ENCODE results near the gene DCAF5. TPM values are rescaled to one million over a fixed set of nuclear protein-coding genes. Genes with fewer than 3 reads are reported as not detected.

Gene DCAF5
- total and polyA plus RNA-seq, 2 of the 13 experiments (the other 11 are each of a cell fraction or from before 2014, with no cell fraction given), result 13.4 to 31.6 TPM

DNA sequence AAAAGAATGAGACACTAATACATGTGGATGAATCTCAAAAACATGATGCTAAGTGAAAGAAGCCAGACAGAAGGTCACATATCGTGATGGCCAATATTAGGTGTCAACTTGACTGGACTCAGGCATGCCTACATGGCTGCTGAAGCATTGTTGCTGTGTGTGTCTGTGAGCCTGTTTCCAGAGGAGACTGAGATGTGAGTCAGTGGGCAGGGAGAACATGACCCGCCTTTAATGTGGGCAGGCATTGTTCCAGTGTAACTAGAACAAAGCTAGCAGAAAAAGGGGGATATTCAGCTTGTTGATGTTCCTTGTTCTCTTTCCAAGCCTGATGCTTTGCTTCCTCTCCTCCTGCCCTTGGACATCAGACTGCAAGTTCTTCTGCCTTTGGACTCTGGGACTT is 47.6 kb downstream of the DCAF5 start:
- Histone ChIP-seq H3K79me2 (ENCODE audit: insufficient read depth, low read length) (no peaks in the 10 kb centered on the region), H4K20me1 (ENCODE audit: insufficient read depth, low read length) (no peaks in the 10 kb centered on the region; the same call in 1 of the 2 replicates), H3K4me2 (ENCODE audit: low read depth, low read length) (no peak overlapping the region), H3K9ac (ENCODE audit: insufficient read depth, low read depth, low read length) (no peak overlapping the region), H2AFZ (ENCODE audit: low read length) (no peak overlapping the region), H3K27me3 (ENCODE audit: control insufficient read depth in 1 of 2, insufficient read depth in 2 of 2, low read length in 2 of 2) (no peaks in the 10 kb centered on the region), H3K4me3 (replicated peaks in 1 of 3; ENCODE audit: insufficient read depth in 1 of 3, low read depth in 2 of 3, low read length in 3 of 3) (no peak overlapping the region), H3K9me3 (ENCODE audit: low read length) (no peaks in the 10 kb centered on the region), H3K36me3 (replicated peaks in 1 of 2; ENCODE audit: control insufficient read depth in 1 of 2, insufficient read depth in 2 of 2, low read length in 2 of 2) (peaks cover 4 to 20% of the 10 kb centered on the region in 2 experiments), H3K4me1 (ENCODE audit: insufficient read depth, low read length) (no peaks in the 10 kb centered on the region; the same call in 1 of the 2 replicates), H3K27ac (ENCODE audit: extremely low read length, insufficient read depth, low read length) (no peak overlapping the region)
- intact Hi-C loops (cut with micrococcal nuclease; ENCODE audit: unreplicated experiment), result no loop called here
- ChIA-PET POLR2A (no interaction called here), CTCF (ENCODE audit: low intra/inter-chr PET ratio, low total read pairs) (no interaction called here)
- no TSS peak for BruUV-seq (replicated peaks)
- 100% methylated on average over 1 of the region's 2 CpGs for WGBS (ENCODE audit: low lambda C conversion rate)
- DNase-seq (ENCODE audit: low spot score) (no peak), FAIRE-seq (no peak), ATAC-seq (no peak)
- in situ Hi-C loops (cut with HindIII; ENCODE audit: extremely low pct_ligation_motif_present, low pct_unique_long_range_greater_than_20kb), result loop anchor here (5.0 kb wide), 1 partner anchor 243 kb away; no protein-coding TSS in a partner anchor
- TF ChIP-seq ZNF552 (CRISPR knock-in tag; IDR thresholded peaks at IDR 0.05; ENCODE audit: borderline replicate concordance) (no peak), ZBTB20 (CRISPR knock-in tag; IDR thresholded peaks at IDR 0.05; ENCODE audit: borderline replicate concordance, low read depth) (no peak), ZFP36L2 (CRISPR knock-in tag; IDR thresholded peaks at IDR 0.05) (no peak), DR1 (CRISPR knock-in tag; IDR thresholded peaks at IDR 0.05) (no peak), HES4 (CRISPR knock-in tag; IDR thresholded peaks at IDR 0.05; ENCODE audit: borderline replicate concordance) (no peak), CEBPG (CRISPR knock-in tag; IDR thresholded peaks at IDR 0.05) (no peak), ZFP1 (CRISPR knock-in tag; IDR thresholded peaks at IDR 0.05) (no peak), HMG20B (CRISPR knock-in tag; conservative IDR thresholded peaks at IDR 0.05) (no peak), ZFP82 (CRISPR knock-in tag; IDR thresholded peaks at IDR 0.05; ENCODE audit: borderline replicate concordance) (no peak), POLR2A (IDR thresholded peaks at IDR 0.05; ENCODE audit: insufficient read depth in 1 of 2, low read depth in 2 of 2, low read length in 2 of 2) (no peak), KAT8 (CRISPR knock-in tag; IDR thresholded peaks at IDR 0.05) (no peak), ZNF530 (CRISPR knock-in tag; IDR thresholded peaks at IDR 0.05; ENCODE audit: low read depth) (no peak), SALL1 (CRISPR knock-in tag; IDR thresholded peaks at IDR 0.05) (no peak)
- TF ChIP-seq, protein P1, sequence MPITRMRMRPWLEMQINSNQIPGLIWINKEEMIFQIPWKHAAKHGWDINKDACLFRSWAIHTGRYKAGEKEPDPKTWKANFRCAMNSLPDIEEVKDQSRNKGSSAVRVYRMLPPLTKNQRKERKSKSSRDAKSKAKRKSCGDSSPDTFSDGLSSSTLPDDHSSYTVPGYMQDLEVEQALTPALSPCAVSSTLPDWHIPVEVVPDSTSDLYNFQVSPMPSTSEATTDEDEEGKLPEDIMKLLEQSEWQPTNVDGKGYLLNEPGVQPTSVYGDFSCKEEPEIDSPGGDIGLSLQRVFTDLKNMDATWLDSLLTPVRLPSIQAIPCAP (CRISPR knock-in tag; IDR thresholded peaks at IDR 0.05; ENCODE audit: low read depth), result no peak
- TF ChIP-seq, protein P2, sequence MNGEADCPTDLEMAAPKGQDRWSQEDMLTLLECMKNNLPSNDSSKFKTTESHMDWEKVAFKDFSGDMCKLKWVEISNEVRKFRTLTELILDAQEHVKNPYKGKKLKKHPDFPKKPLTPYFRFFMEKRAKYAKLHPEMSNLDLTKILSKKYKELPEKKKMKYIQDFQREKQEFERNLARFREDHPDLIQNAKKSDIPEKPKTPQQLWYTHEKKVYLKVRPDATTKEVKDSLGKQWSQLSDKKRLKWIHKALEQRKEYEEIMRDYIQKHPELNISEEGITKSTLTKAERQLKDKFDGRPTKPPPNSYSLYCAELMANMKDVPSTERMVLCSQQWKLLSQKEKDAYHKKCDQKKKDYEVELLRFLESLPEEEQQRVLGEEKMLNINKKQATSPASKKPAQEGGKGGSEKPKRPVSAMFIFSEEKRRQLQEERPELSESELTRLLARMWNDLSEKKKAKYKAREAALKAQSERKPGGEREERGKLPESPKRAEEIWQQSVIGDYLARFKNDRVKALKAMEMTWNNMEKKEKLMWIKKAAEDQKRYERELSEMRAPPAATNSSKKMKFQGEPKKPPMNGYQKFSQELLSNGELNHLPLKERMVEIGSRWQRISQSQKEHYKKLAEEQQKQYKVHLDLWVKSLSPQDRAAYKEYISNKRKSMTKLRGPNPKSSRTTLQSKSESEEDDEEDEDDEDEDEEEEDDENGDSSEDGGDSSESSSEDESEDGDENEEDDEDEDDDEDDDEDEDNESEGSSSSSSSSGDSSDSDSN (CRISPR knock-in tag; IDR thresholded peaks at IDR 0.05), result no peak
- TF ChIP-seq, protein P3, sequence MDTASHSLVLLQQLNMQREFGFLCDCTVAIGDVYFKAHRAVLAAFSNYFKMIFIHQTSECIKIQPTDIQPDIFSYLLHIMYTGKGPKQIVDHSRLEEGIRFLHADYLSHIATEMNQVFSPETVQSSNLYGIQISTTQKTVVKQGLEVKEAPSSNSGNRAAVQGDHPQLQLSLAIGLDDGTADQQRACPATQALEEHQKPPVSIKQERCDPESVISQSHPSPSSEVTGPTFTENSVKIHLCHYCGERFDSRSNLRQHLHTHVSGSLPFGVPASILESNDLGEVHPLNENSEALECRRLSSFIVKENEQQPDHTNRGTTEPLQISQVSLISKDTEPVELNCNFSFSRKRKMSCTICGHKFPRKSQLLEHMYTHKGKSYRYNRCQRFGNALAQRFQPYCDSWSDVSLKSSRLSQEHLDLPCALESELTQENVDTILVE (CRISPR knock-in tag; IDR thresholded peaks at IDR 0.05), result no peak
- TF ChIP-seq, protein P4, sequence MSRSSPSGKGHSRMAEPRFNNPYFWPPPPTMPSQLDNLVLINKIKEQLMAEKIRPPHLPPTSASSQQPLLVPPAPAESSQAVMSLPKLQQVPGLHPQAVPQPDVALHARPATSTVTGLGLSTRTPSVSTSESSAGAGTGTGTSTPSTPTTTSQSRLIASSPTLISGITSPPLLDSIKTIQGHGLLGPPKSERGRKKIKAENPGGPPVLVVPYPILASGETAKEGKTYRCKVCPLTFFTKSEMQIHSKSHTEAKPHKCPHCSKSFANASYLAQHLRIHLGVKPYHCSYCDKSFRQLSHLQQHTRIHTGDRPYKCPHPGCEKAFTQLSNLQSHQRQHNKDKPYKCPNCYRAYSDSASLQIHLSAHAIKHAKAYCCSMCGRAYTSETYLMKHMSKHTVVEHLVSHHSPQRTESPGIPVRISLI (CRISPR knock-in tag; IDR thresholded peaks at IDR 0.05; ENCODE audit: borderline replicate concordance), result no peak
- TF ChIP-seq, protein P5, sequence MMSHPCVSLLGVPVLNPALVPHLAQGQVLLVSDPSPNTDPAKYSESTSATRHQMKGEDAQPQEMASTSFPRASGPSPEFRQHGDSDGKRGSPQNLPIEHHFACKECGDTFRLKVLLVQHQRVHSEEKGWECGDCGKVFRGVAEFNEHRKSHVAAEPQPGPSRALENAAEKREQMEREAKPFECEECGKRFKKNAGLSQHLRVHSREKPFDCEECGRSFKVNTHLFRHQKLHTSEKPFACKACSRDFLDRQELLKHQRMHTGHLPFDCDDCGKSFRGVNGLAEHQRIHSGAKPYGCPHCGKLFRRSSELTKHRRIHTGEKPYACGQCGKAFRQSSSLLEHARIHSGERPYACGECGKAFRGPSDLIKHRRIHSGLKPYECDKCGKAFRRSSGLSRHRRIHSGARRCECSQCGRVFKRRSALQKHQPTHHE (CRISPR knock-in tag; IDR thresholded peaks at IDR 0.05; ENCODE audit: borderline replicate concordance), result no peak
- TF ChIP-seq, protein P6, sequence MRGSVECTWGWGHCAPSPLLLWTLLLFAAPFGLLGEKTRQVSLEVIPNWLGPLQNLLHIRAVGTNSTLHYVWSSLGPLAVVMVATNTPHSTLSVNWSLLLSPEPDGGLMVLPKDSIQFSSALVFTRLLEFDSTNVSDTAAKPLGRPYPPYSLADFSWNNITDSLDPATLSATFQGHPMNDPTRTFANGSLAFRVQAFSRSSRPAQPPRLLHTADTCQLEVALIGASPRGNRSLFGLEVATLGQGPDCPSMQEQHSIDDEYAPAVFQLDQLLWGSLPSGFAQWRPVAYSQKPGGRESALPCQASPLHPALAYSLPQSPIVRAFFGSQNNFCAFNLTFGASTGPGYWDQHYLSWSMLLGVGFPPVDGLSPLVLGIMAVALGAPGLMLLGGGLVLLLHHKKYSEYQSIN (CRISPR knock-in tag; IDR thresholded peaks at IDR 0.05; ENCODE audit: borderline replicate concordance), result no peak

Measured in HepG2 (cell line).